GM19351 (cell line): ENCODE measurements around the gene SH3BP5L.

Experiments
- ATAC-seq: cut with Tn5 transposase; IDR thresholded peaks from one replicate; pipeline ENCODE4 v1.9.1; 2021; ENCODE audit warnings: mild to moderate bottlenecking, moderate library complexity; ENCODE audit not compliant: unreplicated experiment

The SH3BP5L gene

GRCh38 chr1:248783367-248783766, 42.3 kb downstream of the SH3BP5L start:
- ATAC-seq: no peak

DNA sequence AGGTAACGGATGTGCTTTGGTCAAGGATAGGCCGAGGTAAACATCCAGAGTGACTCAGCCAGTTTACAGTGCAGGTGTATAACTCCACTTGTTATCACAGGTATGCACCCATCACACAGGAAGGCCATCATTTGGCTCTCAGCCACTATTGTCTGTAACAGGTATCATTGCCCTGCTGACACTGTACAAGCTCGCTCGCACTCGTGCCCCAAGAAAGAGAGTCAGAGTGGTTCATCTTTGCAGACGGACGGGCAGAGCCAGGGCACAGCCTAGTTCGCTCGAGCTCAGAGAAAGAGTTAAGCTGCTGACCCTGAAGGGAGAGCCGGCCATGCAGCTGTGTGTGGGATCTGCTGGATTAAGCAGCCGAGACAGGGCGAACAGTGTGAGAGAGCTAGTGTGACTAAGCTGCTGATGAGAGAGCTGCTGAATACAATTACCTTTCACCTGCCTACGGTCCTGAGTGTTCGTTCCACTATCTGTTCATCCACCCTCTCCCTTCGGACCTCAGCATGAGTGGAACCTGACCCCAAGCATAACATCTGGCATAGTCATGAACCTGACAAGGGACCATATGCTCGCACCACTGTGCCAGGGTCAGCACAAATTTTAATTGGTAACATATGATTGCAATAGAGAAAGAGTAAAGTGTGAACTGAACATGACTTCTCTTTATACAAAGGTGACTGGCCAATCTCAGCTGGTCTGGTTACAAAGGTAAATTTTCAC, 43.1 kb downstream of the SH3BP5L start:
- ATAC-seq: no peak

- ATAC-seq: no peak
These were observed 46.4 kb downstream of the SH3BP5L start for GRCh38 chr1:248779350-248779749.

DNA sequence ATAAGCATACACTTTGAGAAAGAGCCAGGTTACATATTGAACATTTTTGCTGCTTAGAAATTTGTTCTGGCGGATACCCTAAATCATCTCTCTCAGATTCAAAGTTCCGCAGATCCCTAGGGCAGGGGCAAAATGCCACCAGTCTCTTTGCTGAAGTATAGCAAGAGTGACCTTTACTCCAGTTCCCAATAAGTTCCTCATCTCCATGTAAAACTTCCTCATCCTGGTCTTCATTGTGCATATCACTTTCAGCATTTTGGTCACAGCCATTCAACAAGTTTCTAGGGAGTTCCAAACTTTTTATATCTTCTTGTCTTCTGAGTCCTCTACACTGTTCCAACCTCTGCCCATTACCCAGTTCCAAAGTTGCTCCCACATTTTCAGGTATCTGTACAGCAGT, 46.8 kb downstream of the SH3BP5L start:
- ATAC-seq: no peak

GRCh38 chr1:248776991-248777390, 48.7 kb downstream of the SH3BP5L start:
- no peak for ATAC-seq

GRCh38 chr1:248775441-248775840, 50.3 kb downstream of the SH3BP5L start:
- ATAC-seq: no peak
